ENCODE measurements around the gene IDH3B.

The IDH3B gene

GRCh38 chr20:2680046-2680445 lies 16.0 kb upstream of the IDH3B start:
- no CpG with 5 or more reads among the region's 4 CpGs for WGBS (ENCODE audit: extremely low coverage, insufficient coverage, low lambda C conversion rate)
- no peak overlapping the region for H3K56ac ChIP-seq (ENCODE audit: low read length)

GRCh38 chr20:2673453-2673852 lies 9.4 kb upstream of the IDH3B start:
- no peak overlapping the region for H2BK15ac ChIP-seq (replicated peaks; ENCODE audit: low read depth)
- no peak overlapping the region for H2BK5ac ChIP-seq (ENCODE audit: low read length)
- H3K9ac ChIP-seq (ENCODE audit: low read length): no peak overlapping the region
- no peaks in the 10 kb centered on the region for H3K36me3 ChIP-seq (ENCODE audit: control insufficient read depth, insufficient read depth, low read length)
- H3K4me2 ChIP-seq (ENCODE audit: low read length): no peak overlapping the region
- no peak overlapping the region for H3K23ac ChIP-seq (ENCODE audit: low read length)
- no peak overlapping the region for H3K4me3 ChIP-seq (ENCODE audit: low read length)
- H4K8ac ChIP-seq (ENCODE audit: low read depth, low read length): no peak overlapping the region
- H3K4me1 ChIP-seq (ENCODE audit: control insufficient read depth, low read depth, low read length): no peaks in the 10 kb centered on the region
- H3K79me1 ChIP-seq (ENCODE audit: low read length): no peaks in the 10 kb centered on the region
- no CpG with 5 or more reads among the region's 4 CpGs for WGBS (ENCODE audit: extremely low coverage, insufficient coverage, low lambda C conversion rate)
- DNase-seq: no peak
- H3K27ac ChIP-seq (ENCODE audit: low read depth, low read length): no peak overlapping the region
- H2BK120ac ChIP-seq (ENCODE audit: low read depth, low read length): no peak overlapping the region
- H3K27me3 ChIP-seq (ENCODE audit: insufficient read depth, low read length, poor library complexity): no peaks in the 10 kb centered on the region
- H3K79me2 ChIP-seq (ENCODE audit: control insufficient read depth, insufficient read depth, low read length): no peaks in the 10 kb centered on the region
- H3K4ac ChIP-seq (ENCODE audit: low read depth, low read length): no peak overlapping the region
- H3K56ac ChIP-seq (ENCODE audit: low read length): no peak overlapping the region
- no peak overlapping the region for H4K5ac ChIP-seq (ENCODE audit: low read length)
- H3K18ac ChIP-seq (ENCODE audit: low read length): no peak overlapping the region
- H2AK5ac ChIP-seq (ENCODE audit: low read length): no peak overlapping the region

More at GRCh38 chr20:2680046-2680445, 16.0 kb upstream of the IDH3B start:
- Histone ChIP-seq H3K4me1 (ENCODE audit: control insufficient read depth, low read depth, low read length) (no peaks in the 10 kb centered on the region), H3K79me1 (ENCODE audit: low read length) (no peaks in the 10 kb centered on the region), H3K9ac (ENCODE audit: low read length) (no peak overlapping the region), H2AK5ac (ENCODE audit: low read length) (no peak overlapping the region), H3K27ac (ENCODE audit: low read depth, low read length) (no peak overlapping the region), H2BK120ac (ENCODE audit: low read depth, low read length) (no peak overlapping the region), H3K18ac (ENCODE audit: low read length) (no peak overlapping the region), H3K27me3 (ENCODE audit: insufficient read depth, low read length, poor library complexity) (peaks cover 2% of the 10 kb centered on the region), H4K8ac (ENCODE audit: low read depth, low read length) (no peak overlapping the region), H2BK15ac (replicated peaks; ENCODE audit: low read depth) (no peak overlapping the region), H3K4ac (ENCODE audit: low read depth, low read length) (no peak overlapping the region), H4K5ac (ENCODE audit: low read length) (no peak overlapping the region), H2BK5ac (ENCODE audit: low read length) (no peak overlapping the region), H3K4me2 (ENCODE audit: low read length) (no peak overlapping the region), H3K4me3 (ENCODE audit: low read length) (no peak overlapping the region), H3K79me2 (ENCODE audit: control insufficient read depth, insufficient read depth, low read length) (no peaks in the 10 kb centered on the region), H3K36me3 (ENCODE audit: control insufficient read depth, insufficient read depth, low read length) (no peaks in the 10 kb centered on the region), H3K23ac (ENCODE audit: low read length) (no peak overlapping the region)
- no peak for DNase-seq

GRCh38 chr20:2672446-2672845 lies 8.4 kb upstream of the IDH3B start:
- no peak for DNase-seq
- H2BK5ac ChIP-seq (ENCODE audit: low read length): no peak overlapping the region
- no peak overlapping the region for H3K4me2 ChIP-seq (ENCODE audit: low read length)
- no peak overlapping the region for H3K18ac ChIP-seq (ENCODE audit: low read length)
- no peaks in the 10 kb centered on the region for H3K79me1 ChIP-seq (ENCODE audit: low read length)
- H3K9ac ChIP-seq (ENCODE audit: low read length): no peak overlapping the region
- H2BK120ac ChIP-seq (ENCODE audit: low read depth, low read length): no peak overlapping the region
- H3K23ac ChIP-seq (ENCODE audit: low read length): no peak overlapping the region
- H3K4me3 ChIP-seq (ENCODE audit: low read length): no peak overlapping the region
- no peak overlapping the region for H2AK5ac ChIP-seq (ENCODE audit: low read length)
- no peak overlapping the region for H3K4ac ChIP-seq (ENCODE audit: low read depth, low read length)
- no peak overlapping the region for H4K5ac ChIP-seq (ENCODE audit: low read length)
- H3K27ac ChIP-seq (ENCODE audit: low read depth, low read length): no peak overlapping the region
- H3K27me3 ChIP-seq (ENCODE audit: insufficient read depth, low read length, poor library complexity): no peaks in the 10 kb centered on the region
- no peaks in the 10 kb centered on the region for H3K36me3 ChIP-seq (ENCODE audit: control insufficient read depth, insufficient read depth, low read length)
- H2BK15ac ChIP-seq (replicated peaks; ENCODE audit: low read depth): no peak overlapping the region
- H3K4me1 ChIP-seq (ENCODE audit: control insufficient read depth, low read depth, low read length): no peaks in the 10 kb centered on the region
- H4K8ac ChIP-seq (ENCODE audit: low read depth, low read length): no peak overlapping the region
- WGBS (ENCODE audit: extremely low coverage, insufficient coverage, low lambda C conversion rate): no CpG with 5 or more reads among the region's 3 CpGs
- no peak overlapping the region for H3K56ac ChIP-seq (ENCODE audit: low read length)
- H3K79me2 ChIP-seq (ENCODE audit: control insufficient read depth, insufficient read depth, low read length): no peaks in the 10 kb centered on the region

GRCh38 chr20:2671977-2672376 lies 8.0 kb upstream of the IDH3B start:
- no peak overlapping the region for H2BK15ac ChIP-seq (replicated peaks; ENCODE audit: low read depth)
- no peak overlapping the region for H3K56ac ChIP-seq (ENCODE audit: low read length)
- H3K23ac ChIP-seq (ENCODE audit: low read length): no peak overlapping the region
- H3K27ac ChIP-seq (ENCODE audit: low read depth, low read length): no peak overlapping the region
- H3K4me1 ChIP-seq (ENCODE audit: control insufficient read depth, low read depth, low read length): no peaks in the 10 kb centered on the region
- no CpG with 5 or more reads among the region's 4 CpGs for WGBS (ENCODE audit: extremely low coverage, insufficient coverage, low lambda C conversion rate)
- no peak overlapping the region for H2BK120ac ChIP-seq (ENCODE audit: low read depth, low read length)
- H3K4me3 ChIP-seq (ENCODE audit: low read length): no peak overlapping the region
- H2BK5ac ChIP-seq (ENCODE audit: low read length): no peak overlapping the region
- H4K8ac ChIP-seq (ENCODE audit: low read depth, low read length): no peak overlapping the region
- H3K4ac ChIP-seq (ENCODE audit: low read depth, low read length): no peak overlapping the region
- H2AK5ac ChIP-seq (ENCODE audit: low read length): no peak overlapping the region
- no peaks in the 10 kb centered on the region for H3K27me3 ChIP-seq (ENCODE audit: insufficient read depth, low read length, poor library complexity)
- H4K5ac ChIP-seq (ENCODE audit: low read length): no peak overlapping the region
- DNase-seq: peak; percentile 42
- no peaks in the 10 kb centered on the region for H3K79me1 ChIP-seq (ENCODE audit: low read length)
- no peak overlapping the region for H3K4me2 ChIP-seq (ENCODE audit: low read length)
- no peak overlapping the region for H3K18ac ChIP-seq (ENCODE audit: low read length)
- no peak overlapping the region for H3K9ac ChIP-seq (ENCODE audit: low read length)
- no peaks in the 10 kb centered on the region for H3K79me2 ChIP-seq (ENCODE audit: control insufficient read depth, insufficient read depth, low read length)
- no peaks in the 10 kb centered on the region for H3K36me3 ChIP-seq (ENCODE audit: control insufficient read depth, insufficient read depth, low read length)

GRCh38 chr20:2663364-2663886 lies 591 bp downstream of the IDH3B start:
- Histone ChIP-seq H3K36me3 (ENCODE audit: control insufficient read depth, insufficient read depth, low read length) (peaks cover 4% of the 10 kb centered on the region), H4K5ac (ENCODE audit: low read length) (no peak overlapping the region), H2BK5ac (ENCODE audit: low read length) (no peak overlapping the region), H3K4me1 (ENCODE audit: control insufficient read depth, low read depth, low read length) (peaks cover 3% of the 10 kb centered on the region), H3K4me3 (ENCODE audit: low read length) (peak overlapping the region; percentile 82), H3K18ac (ENCODE audit: low read length) (no peak overlapping the region), H3K27ac (ENCODE audit: low read depth, low read length) (no peak overlapping the region), H3K4me2 (ENCODE audit: low read length) (peak overlapping the region; percentile 96), H2BK15ac (replicated peaks; ENCODE audit: low read depth) (no peak overlapping the region), H2BK120ac (ENCODE audit: low read depth, low read length) (no peak overlapping the region), H3K79me2 (ENCODE audit: control insufficient read depth, insufficient read depth, low read length) (peaks cover 6% of the 10 kb centered on the region), H3K79me1 (ENCODE audit: low read length) (peaks cover 8% of the 10 kb centered on the region), H3K23ac (ENCODE audit: low read length) (no peak overlapping the region), H2AK5ac (ENCODE audit: low read length) (no peak overlapping the region), H3K27me3 (ENCODE audit: insufficient read depth, low read length, poor library complexity) (no peaks in the 10 kb centered on the region), H3K4ac (ENCODE audit: low read depth, low read length) (no peak overlapping the region), H4K8ac (ENCODE audit: low read depth, low read length) (no peak overlapping the region), H3K56ac (ENCODE audit: low read length) (peak overlapping the region; percentile 88), H3K9ac (ENCODE audit: low read length) (peak overlapping the region; percentile 73)
- no CpG with 5 or more reads among the region's 13 CpGs for WGBS (ENCODE audit: extremely low coverage, insufficient coverage, low lambda C conversion rate)
- DNase-seq: no peak

GRCh38 chr20:2659547-2659946 lies 4.5 kb downstream of the IDH3B start:
- H4K5ac ChIP-seq (ENCODE audit: low read length): no peak overlapping the region
- no peak overlapping the region for H2BK15ac ChIP-seq (replicated peaks; ENCODE audit: low read depth)
- H3K79me2 ChIP-seq (ENCODE audit: control insufficient read depth, insufficient read depth, low read length): peaks cover 22% of the 10 kb centered on the region
- H3K4me1 ChIP-seq (ENCODE audit: control insufficient read depth, low read depth, low read length): peaks cover 3% of the 10 kb centered on the region
- H2BK5ac ChIP-seq (ENCODE audit: low read length): no peak overlapping the region
- H3K36me3 ChIP-seq (ENCODE audit: control insufficient read depth, insufficient read depth, low read length): peaks cover 34% of the 10 kb centered on the region
- H3K18ac ChIP-seq (ENCODE audit: low read length): no peak overlapping the region
- H4K8ac ChIP-seq (ENCODE audit: low read depth, low read length): no peak overlapping the region
- H3K4me3 ChIP-seq (ENCODE audit: low read length): no peak overlapping the region
- H3K23ac ChIP-seq (ENCODE audit: low read length): no peak overlapping the region
- H3K9ac ChIP-seq (ENCODE audit: low read length): no peak overlapping the region
- no CpG with 5 or more reads among the region's 10 CpGs for WGBS (ENCODE audit: extremely low coverage, insufficient coverage, low lambda C conversion rate)
- peaks cover 25% of the 10 kb centered on the region for H3K79me1 ChIP-seq (ENCODE audit: low read length)
- H3K27me3 ChIP-seq (ENCODE audit: insufficient read depth, low read length, poor library complexity): no peaks in the 10 kb centered on the region
- DNase-seq: no peak
- no peak overlapping the region for H3K27ac ChIP-seq (ENCODE audit: low read depth, low read length)
- no peak overlapping the region for H3K4ac ChIP-seq (ENCODE audit: low read depth, low read length)
- no peak overlapping the region for H3K56ac ChIP-seq (ENCODE audit: low read length)
- H2BK120ac ChIP-seq (ENCODE audit: low read depth, low read length): no peak overlapping the region
- no peak overlapping the region for H2AK5ac ChIP-seq (ENCODE audit: low read length)
- H3K4me2 ChIP-seq (ENCODE audit: low read length): no peak overlapping the region

Data from mesendoderm (in vitro differentiated cells).